ENCODE results near the gene GPBP1. TPM values are rescaled to one million over a fixed set of nuclear protein-coding genes. Genes with fewer than 3 reads are reported as not detected.

Gene GPBP1
- total and polyA plus RNA-seq, 9 of the 15 experiments (the other 6 are each of a cell fraction or from before 2014, with no cell fraction given): 31.0 to 109 (median 68.4) TPM

DNA sequence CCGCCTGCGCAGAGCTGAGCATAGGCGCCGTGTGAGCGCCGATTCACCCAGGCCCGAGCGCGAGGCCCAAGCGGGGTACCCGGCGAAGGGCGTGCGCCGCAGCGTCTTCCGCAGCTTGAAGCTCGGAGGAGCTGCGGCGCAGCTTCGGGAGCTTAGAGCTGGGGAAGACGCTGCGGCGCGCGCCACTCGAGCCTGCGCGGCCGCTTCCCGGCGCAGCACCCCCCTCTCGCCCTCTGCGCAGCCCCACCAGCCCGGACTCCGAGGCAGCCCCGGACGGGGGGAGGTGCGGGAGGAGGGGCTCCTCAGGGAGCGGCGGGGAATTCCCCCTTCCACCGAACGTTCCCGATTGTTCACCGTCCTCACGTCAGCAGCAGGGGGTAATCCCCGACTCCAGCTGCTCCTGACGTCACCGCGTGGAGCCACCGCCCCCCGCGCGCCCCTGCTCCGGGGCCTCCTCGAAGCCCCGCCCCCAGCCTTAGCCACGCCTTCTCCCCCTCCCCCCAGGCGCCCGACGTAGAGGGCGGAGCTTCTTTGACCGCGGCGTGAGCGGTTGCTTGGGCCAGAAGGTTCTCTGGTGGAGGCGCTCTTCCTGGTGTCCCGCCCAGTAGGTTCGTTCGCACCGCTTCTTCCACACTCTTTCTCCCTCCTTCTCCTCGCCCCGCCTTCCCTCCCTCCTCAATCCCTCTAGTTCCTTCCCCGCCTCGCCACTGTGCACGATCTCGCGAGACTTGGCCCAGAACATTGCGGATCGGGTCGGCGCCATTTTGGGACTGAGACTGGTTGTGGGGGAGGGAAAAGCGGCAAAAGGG is at the start of gene GPBP1 (continued):
- TF ChIP-seq MEF2D (tag; conservative IDR thresholded peaks at IDR 0.05; ENCODE audit: low read depth) (no peak), GATAD2A (IDR thresholded peaks at IDR 0.05) (0 out of 2 replicates have a peak, but pooled peaks have one; percentile 25), ARNT (IDR thresholded peaks at IDR 0.05) (peak in 1 of 2 experiments; percentile 43; a peak in 1 of 4 replicates), CBX1 (IDR thresholded peaks at IDR 0.05; ENCODE audit: low read depth) (peak; percentile 15; the same call in 1 of the 2 replicates), XRCC5 (IDR thresholded peaks at IDR 0.05; ENCODE audit: low read depth, low read length) (peak; percentile 57; the same call in 1 of the 2 replicates), NR3C1 (CRISPR knock-in tag; IDR thresholded peaks at IDR 0.05) (no peak), ZNF239 (CRISPR knock-in tag; IDR thresholded peaks at IDR 0.05) (no peak), HNRNPH1 (optimal IDR thresholded peaks at IDR 0.05; ENCODE audit: low read depth, low read length) (no peak), ZFX (CRISPR knock-in tag; IDR thresholded peaks at IDR 0.05) (peak; percentile 76), KAT2B (IDR thresholded peaks at IDR 0.05; ENCODE audit: low read depth, low read length) (no peak), TBL1XR1 (IDR thresholded peaks at IDR 0.05; ENCODE audit: low read length in 2 of 2) (no peak; a peak in 1 of 4 replicates), SIX5 (IDR thresholded peaks at IDR 0.05; ENCODE audit: borderline replicate concordance in 1 of 2, insufficient read depth in 1 of 2, low read depth in 1 of 2, low read length in 2 of 2) (no peak), HNRNPLL (IDR thresholded peaks at IDR 0.05; ENCODE audit: low read depth, low read length, poor library complexity, severe bottlenecking) (peak; percentile 64), SAP30 (IDR thresholded peaks at IDR 0.05; ENCODE audit: borderline replicate concordance, insufficient read depth, low read depth, low read length, poor library complexity, severe bottlenecking) (peak; percentile 57), ARHGAP35 (IDR thresholded peaks at IDR 0.05; ENCODE audit: partially characterized antibody) (peak; percentile 96), CC2D1A (IDR thresholded peaks at IDR 0.05) (0 out of 2 replicates have a peak, but pooled peaks have one; percentile 60), TCF3 (CRISPR knock-in tag; IDR thresholded peaks at IDR 0.05) (no peak; the same call in 1 of the 2 replicates), XRCC3 (IDR thresholded peaks at IDR 0.05) (no peak), FOXP1 (CRISPR knock-in tag; IDR thresholded peaks at IDR 0.05) (0 out of 2 replicates have a peak, but pooled peaks have one; percentile 54), ZNF830 (CRISPR knock-in tag; IDR thresholded peaks at IDR 0.05) (no peak)
- TF ChIP-seq, protein P1, sequence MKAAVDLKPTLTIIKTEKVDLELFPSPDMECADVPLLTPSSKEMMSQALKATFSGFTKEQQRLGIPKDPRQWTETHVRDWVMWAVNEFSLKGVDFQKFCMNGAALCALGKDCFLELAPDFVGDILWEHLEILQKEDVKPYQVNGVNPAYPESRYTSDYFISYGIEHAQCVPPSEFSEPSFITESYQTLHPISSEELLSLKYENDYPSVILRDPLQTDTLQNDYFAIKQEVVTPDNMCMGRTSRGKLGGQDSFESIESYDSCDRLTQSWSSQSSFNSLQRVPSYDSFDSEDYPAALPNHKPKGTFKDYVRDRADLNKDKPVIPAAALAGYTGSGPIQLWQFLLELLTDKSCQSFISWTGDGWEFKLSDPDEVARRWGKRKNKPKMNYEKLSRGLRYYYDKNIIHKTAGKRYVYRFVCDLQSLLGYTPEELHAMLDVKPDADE (conservative IDR thresholded peaks at IDR 0.05; ENCODE audit: control insufficient read depth, low read depth, low read length): peak; percentile 15; the same call in 1 of the 2 replicates
- TF ChIP-seq, protein P2, sequence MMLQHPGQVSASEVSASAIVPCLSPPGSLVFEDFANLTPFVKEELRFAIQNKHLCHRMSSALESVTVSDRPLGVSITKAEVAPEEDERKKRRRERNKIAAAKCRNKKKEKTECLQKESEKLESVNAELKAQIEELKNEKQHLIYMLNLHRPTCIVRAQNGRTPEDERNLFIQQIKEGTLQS (IDR thresholded peaks at IDR 0.05): peak; percentile 83
- TF ChIP-seq, protein P2 (CRISPR knock-in tag; conservative IDR thresholded peaks at IDR 0.05): no peak
- TF ChIP-seq, protein P3, sequence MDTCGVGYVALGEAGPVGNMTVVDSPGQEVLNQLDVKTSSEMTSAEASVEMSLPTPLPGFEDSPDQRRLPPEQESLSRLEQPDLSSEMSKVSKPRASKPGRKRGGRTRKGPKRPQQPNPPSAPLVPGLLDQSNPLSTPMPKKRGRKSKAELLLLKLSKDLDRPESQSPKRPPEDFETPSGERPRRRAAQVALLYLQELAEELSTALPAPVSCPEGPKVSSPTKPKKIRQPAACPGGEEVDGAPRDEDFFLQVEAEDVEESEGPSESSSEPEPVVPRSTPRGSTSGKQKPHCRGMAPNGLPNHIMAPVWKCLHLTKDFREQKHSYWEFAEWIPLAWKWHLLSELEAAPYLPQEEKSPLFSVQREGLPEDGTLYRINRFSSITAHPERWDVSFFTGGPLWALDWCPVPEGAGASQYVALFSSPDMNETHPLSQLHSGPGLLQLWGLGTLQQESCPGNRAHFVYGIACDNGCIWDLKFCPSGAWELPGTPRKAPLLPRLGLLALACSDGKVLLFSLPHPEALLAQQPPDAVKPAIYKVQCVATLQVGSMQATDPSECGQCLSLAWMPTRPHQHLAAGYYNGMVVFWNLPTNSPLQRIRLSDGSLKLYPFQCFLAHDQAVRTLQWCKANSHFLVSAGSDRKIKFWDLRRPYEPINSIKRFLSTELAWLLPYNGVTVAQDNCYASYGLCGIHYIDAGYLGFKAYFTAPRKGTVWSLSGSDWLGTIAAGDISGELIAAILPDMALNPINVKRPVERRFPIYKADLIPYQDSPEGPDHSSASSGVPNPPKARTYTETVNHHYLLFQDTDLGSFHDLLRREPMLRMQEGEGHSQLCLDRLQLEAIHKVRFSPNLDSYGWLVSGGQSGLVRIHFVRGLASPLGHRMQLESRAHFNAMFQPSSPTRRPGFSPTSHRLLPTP (IDR thresholded peaks at IDR 0.05; ENCODE audit: borderline replicate concordance, extremely low read depth, insufficient read length): no peak
